Stimulated activated CD8-positive, alpha-beta memory T cell treated with anti-CD3 and anti-CD28 coated beads, Interleukin-12 subunit alpha, Interleukin-12 subunit beta, amount 100 ng/mL, for 4 hours (primary cell): ENCODE results near the gene CHAT.

Source experiments
- DNase-seq: peaks from one replicate; pipeline ENCODE4 v3.0.0-alpha.2; 2020; ENCODE audit warnings: low read depth

CHAT gene

GRCh38 chr10:49631975-49632374 lies 18.1 kb downstream of the CHAT start:
- no peak for DNase-seq

DNA sequence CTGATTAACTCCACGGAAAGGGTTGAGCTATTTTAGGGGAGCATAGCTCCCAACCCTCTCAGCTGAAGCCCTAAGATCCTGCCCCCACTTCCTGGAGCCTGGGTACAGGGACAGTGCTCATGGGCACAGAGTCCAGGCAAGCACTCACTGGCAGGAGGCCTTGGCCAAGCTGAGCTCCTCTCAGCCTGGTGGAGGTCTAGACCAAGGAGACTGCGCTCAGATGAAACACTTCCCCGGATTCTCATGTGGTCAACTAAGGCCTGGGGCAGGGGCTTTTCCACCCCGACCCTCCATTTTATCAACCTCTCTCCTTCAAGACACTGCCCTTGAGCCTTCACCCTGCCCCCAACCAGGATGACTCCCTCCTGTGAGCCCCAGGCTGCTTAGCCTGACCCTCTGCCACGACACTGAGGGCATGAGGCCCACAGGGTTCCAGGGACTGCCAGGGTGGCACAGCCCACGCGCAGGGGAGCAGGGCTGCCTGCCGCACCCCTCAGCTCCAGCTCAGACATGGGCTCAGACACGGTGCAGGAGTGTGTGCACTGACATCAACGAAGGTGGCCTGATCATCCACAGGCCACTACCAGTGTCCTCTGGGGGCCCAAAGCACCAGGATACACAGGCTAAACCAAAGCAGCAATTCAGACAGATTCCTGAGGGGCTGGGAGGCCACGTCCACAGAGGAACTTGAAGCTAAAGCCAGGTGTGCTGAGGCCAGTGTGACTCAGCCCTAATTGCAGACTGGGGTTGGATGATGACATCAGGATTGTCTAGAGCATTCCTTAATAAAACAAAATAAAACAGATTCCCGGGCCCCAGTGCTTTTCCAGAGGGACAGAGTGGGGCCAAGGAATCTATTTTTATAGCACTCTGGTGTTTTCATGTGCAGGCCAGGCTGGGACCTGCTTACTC lies 18.8 kb downstream of the CHAT start:
- no peak for DNase-seq

- DNase-seq = no peak
Measured at GRCh38 chr10:49633327-49634068, 19.7 kb downstream of the CHAT start.

- DNase-seq = no peak
Measured at GRCh38 chr10:49634069-49634660, 20.3 kb downstream of the CHAT start.

- DNase-seq = no peak
Measured at GRCh38 chr10:49642311-49642710, 28.5 kb downstream of the CHAT start.

DNA sequence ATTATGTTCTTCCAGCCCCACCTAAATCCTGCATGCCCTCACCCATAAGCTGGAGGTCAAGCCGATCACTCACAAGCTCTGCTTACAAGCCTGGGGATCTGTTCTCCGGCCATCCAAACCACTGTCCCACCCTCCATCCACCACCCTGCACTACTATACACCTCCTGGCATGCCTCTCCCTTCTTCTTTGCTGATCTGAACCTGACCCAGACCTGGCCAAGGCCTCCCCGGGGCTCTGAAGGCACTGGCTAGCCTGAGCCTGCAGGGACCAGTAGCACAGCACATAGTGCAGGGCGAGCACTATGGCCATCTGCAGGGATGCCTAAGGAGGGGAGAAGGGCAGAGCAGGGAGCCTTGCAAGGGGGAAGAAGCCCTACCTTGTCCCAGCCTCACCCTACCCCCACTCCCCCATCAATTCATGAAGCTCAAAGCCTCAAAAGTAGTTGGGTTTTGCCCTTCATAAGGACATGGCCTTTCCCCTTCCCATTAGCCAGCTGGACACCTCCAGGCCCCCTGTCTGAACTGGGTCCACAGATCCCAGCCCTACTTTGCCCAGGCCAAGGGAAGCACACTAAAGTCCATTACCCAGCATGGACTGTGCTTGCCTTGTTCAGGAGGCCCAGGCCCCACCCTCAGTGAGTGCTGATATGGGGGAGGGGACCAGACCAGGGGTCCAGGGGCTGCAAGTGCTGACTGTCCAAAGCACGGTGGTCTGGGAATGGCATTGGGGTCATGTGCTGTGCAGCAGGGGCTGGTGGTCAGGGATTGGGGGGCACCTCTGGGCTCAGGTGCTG lies 29.6 kb downstream of the CHAT start:
- DNase-seq = no peak

- no peak for DNase-seq
Measured at GRCh38 chr10:49644035-49644646, 30.3 kb downstream of the CHAT start.

- no peak for DNase-seq
Measured at GRCh38 chr10:49645417-49645816, 31.6 kb downstream of the CHAT start.

DNA sequence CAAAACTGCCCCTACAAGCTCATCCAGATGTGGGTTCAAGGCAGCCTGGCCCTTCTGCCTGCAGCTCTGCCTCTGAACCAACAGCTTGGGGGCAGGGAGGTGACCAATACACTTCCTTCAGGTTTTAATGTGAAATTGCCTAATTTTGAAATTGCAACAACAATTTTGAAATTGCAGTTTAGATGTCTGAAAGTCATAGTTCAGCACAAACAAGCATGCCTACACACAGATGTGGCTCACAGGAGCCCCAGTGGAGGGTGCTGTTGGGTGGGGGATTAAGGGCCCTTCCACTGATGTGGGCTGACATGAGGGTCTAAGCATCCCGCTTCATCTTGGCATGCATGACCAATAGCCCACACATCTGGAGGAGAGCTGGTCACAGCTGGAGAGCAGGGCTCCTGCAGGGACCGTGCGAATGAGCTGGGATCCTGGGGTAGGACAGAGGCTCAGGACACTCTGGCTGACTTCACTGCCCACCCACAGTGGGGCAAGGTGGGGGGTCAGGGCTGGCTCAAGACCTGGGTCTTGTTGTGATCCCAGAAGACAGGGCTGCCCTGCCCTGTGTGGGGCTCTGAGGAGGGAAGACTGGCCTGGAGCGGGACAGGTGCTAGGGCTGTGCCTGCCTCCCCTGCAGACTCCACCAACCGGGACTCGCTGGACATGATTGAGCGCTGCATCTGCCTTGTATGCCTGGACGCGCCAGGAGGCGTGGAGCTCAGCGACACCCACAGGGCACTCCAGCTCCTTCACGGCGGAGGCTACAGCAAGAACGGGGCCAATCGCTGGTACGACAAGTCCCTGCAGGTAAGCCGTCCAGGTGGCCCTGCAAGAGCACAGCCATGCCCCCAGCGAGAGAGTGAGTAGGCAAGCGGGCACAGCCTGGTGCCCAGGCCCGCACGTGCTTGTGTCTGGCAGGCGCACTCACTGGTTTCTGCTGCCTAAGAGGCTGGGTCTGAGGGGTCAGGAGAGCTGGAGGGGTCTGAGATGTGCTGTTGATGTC lies 32.3 kb downstream of the CHAT start:
- no peak for DNase-seq

GRCh38 chr10:49647554-49647953 lies 33.7 kb downstream of the CHAT start:
- DNase-seq = no peak

- no peak for DNase-seq
Measured at GRCh38 chr10:49647985-49648795, 34.4 kb downstream of the CHAT start.

DNA sequence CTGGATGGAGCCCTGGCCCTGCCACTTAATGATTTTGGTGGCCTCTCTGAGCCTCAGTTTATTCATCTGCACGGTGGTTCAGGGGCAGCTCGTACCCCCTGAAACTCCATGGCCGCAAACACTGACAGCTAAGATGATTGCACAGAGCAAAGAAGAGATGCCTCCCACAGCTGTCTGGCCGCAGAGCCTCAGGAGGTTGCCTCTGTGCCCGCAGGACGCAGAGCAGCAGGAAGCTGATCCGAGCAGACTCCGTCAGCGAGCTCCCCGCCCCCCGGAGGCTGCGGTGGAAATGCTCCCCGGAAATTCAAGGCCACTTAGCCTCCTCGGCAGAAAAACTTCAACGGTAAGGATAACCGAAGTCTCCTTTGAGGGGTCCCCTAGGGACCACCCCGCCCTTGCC lies 35.5 kb downstream of the CHAT start:
- DNase-seq = no peak

- DNase-seq = no peak
Measured at GRCh38 chr10:49649936-49650723, 36.3 kb downstream of the CHAT start.

GRCh38 chr10:49650724-49651034 lies 36.8 kb downstream of the CHAT start:
- DNase-seq = no peak

- no peak for DNase-seq
Measured at GRCh38 chr10:49651039-49651835, 37.4 kb downstream of the CHAT start.

DNA sequence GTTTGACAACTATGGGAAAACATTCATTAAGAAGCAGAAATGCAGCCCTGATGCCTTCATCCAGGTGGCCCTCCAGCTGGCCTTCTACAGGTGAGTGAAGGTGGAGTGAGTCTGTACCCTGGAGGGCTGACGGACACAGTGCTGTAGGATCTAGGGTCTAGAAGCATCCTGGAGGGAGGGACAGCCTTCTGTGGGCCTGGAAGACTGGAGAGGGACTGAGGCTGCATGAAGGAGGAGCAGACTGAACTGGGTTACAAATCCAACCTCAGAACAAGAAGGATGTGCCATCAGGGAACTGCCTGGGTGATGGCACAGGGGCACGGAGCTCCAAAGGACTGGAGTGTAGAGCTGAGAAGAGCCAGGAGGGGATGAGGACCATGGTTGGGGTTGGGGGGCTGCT lies 38.1 kb downstream of the CHAT start:
- DNase-seq = no peak

DNA sequence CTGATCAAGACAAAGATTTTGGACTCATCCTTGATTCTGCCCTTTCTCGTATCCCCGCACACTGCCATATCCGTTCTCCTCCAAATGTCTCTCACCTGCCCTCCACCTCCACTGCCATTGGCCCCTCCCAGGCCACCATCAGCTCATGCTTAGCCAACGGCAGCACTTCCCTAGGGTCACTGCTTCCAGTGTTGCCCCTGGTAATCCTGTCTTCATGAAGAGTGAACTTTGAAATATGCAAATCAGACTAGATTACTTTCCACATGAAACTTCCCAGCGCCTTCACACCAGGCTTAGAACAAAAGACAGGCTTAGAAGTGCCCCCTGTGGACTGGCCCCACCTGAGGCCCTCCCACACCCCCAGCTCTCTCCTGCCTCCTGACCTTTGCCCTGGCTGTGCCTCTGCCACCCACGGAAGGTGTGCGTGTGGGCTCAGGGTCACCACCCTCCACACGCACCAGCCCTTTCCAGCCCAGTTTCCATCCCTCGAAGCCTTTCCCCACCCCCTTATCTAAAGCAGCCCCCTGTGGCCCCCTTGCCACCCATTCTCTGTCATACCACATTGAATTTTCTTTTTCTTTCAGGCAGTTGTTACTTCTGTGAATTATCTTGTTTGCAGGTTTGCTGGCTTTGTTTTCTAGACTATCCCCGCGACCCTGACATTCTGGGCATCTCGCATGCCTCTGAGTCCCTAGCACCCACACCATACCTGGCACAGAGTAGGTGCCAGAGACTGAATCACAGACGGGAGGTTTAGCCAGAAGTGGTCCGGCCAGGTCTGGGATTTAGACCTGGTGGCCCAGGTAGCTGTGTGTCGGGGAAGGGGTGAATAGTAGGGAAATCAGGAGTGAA lies 38.8 kb downstream of the CHAT start:
- DNase-seq = no peak
